Activated CD8-positive, alpha-beta memory T cell treated with anti-CD3 and anti-CD28 coated beads, Interleukin-2, amount 50 U/mL, for 48 hours (primary cell): ENCODE results near the gene ACLY.
A peak's percentile ranks its signal among the peaks of the same experiment; 100 is the strongest.
"Not testable (repeated sequence)": the region's sequence is repeated elsewhere in the genome, so short reads cannot be mapped to it uniquely, and the experiment has no call there.

Experiments used
- DNase-seq: peaks from one replicate; pipeline ENCODE4 v3.0.0-alpha.2; 2020

ACLY gene

GRCh38 chr17:41939044-41939692 lies 20.4 kb upstream of the ACLY start:
- no peak for DNase-seq

DNA sequence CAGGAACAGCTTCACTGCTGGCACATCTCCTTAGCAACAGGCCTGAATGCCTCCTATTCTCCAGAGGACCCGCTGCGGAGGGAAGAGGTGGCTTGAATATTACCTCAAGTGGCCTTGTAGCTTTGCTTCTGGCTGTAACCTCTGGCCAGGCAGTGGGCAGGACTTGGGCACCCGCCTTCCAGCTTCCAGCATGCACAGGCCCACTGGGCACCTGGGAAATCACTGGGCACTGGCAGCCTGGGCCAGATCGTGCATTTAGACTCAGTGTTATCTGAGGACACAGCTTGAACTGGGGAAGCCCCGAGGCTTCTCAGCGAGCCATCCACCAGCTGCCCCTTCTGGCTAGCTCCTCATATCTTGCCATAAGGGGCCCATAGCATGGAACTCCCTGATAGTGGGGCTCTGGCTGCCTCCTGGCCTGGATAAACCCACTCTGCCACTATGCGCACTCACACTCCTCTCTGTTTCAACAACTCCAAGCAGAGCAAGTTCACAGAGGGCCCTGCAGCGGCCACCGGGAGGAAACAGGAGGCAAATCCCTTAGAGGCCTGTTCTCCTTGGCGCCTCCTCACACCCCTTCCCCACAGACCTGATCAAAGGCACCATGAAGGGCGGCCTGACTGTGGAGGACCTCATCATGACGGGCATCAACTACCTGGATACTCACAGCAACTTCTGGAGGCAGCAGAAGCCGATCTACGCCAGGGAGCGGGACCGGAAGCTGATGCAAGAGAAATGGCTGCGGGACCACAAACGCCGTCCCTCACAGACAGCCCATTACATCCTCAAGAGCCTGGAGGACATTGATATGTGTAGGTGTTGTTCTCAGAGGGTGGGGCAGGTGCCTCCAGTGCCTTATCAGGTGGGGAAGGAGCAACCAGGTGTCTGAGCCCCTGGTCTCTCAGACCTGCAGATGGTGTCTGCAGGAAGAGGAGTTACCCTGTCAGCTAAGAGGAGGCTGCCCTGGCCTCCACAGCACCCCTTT lies 19.5 kb upstream of the ACLY start:
- no peak for DNase-seq

DNA sequence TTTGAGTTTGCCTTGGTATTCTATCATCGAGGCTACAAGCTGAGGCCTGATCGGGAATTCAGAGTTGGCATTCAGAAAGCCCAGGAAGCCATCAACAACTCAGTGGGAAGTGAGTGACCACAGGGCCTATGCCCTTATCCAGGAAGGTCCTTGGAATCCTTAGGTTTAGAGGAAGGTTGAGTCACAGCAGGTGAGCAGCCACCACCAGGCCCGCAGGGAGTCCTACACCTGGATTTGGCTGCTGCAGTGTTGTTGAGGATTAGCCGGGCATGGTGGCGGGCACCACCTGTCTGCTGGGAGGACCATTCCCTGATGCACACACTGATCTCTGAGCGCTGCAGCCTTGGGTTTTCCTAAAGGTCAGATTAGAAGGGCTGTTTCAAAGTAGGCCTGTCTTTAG lies 16.9 kb upstream of the ACLY start:
- DNase-seq = no peak

- no peak for DNase-seq
Measured at GRCh38 chr17:41932816-41933389, 14.2 kb upstream of the ACLY start.

- not testable (repeated sequence) for DNase-seq
Measured at GRCh38 chr17:41931715-41932114, 13.0 kb upstream of the ACLY start.

GRCh38 chr17:41930833-41931156 lies 12.0 kb upstream of the ACLY start:
- DNase-seq = not testable (repeated sequence)

DNA sequence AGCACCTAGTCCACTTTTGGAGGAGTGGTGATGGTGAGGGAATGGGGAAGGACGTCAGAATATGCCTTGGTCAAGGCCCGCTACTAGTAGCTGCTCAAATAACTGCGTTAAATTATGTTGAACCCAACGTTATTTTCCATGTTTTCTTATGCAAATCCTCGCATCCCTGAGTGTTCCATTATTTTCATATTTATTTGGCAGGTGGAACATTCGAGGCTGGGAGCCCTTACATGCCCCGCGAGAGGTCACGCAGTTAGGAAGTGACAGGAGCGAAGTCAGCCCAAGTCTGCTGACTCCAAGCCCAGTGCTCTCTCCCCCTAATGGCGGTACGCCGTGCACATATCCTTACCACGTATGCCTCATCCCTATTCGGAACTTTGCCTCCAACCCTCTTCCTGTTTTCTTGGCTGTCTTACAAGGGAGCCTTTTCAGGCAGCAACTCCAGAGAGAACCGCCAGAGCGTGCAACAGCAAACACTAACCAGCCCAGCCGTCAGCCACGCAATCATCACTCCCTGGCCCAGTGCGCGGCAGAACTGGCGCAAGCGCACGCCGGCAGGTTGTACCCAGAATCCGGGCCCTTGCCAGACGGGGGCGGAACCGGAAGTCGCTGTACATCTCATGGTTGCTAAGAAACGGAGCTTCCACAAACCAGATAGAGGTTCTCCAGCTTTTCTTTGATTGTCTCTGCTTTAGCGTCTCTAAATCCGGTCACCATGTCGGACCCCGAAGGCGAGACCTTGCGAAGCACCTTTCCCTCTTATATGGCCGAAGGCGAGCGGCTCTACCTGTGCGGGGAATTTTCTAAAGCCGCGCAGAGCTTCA lies 11.5 kb upstream of the ACLY start, which contains the start of gene ODAD4:
TSS of gene ODAD4 (plus strand) at position 609 of the 824 bp plus-strand sequence. CDS start at position 716, 107 bp downstream.
- DNase-seq = peak; percentile 95

GRCh38 chr17:41928693-41929251 lies 10.0 kb upstream of the ACLY start:
- DNase-seq = no peak

DNA sequence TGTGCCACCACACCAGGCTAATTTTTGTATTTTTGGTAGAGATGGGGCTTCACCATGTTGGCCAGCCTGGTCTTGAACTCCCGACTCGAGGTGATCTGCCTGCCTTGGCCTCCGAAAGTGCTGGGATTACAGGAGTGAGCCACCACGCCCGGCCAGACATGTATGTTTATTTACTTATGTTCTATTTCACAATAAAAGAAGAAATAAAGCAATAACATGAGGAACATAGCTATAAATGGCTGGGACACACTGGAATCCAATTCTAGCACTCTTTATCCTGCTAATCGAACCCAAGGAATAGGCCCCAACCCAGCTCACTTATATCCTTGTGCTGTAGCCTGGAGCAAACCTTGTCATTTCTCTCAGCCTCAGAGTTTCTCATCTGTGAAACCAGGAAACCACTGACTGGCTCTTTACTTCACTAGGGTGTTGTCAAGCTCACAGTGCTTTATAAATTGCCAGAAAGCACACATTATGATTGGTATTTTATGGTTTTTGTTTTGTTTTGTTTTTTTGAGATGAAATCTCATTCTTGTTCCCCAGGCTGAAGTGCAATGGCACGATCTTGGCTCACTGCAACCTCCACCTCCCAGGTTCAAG lies 7.3 kb upstream of the ACLY start:
- DNase-seq = no peak

GRCh38 chr17:41920580-41920955 lies 1.8 kb upstream of the ACLY start:
- DNase-seq = no peak

GRCh38 chr17:41919840-41920579 lies 1.3 kb upstream of the ACLY start:
- no peak for DNase-seq

DNA sequence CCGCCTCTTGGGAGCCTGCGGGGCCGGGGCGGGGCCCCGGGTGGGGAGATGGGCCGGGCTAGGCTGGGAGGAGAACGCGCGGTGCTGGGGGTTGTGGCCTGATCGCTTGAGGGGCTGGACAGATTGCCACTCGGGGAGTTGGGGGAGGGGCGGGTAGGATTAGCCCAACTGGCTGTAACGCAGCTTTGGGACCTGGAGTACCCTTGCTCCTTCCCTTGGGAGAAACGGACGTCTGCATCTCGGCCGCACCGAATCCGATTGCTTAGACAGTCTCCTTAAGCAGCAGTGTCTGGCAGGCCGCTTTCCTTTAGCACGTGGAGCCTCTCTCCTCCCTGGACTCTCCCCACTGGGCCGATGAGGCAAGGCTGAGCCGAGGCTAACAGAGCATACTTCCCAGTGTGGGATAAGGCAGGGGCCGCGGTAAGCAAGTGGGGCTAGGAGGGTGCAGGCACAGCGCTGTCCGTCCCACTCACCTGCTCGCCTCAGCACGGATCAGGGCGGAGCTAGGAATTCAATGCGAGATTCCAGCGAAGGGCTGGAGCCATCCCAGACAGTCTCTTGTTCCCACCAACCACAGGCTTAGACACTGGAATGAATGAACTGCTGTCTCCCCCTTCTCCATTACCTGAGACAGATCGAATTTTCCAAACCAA lies 540 bp upstream of the ACLY start:
- DNase-seq = no peak

- peak; percentile 79 for DNase-seq
Measured at GRCh38 chr17:41917679-41918313, 955 bp downstream of the ACLY start.

- DNase-seq = no peak
Measured at GRCh38 chr17:41917192-41917591, 1.6 kb downstream of the ACLY start.

DNA sequence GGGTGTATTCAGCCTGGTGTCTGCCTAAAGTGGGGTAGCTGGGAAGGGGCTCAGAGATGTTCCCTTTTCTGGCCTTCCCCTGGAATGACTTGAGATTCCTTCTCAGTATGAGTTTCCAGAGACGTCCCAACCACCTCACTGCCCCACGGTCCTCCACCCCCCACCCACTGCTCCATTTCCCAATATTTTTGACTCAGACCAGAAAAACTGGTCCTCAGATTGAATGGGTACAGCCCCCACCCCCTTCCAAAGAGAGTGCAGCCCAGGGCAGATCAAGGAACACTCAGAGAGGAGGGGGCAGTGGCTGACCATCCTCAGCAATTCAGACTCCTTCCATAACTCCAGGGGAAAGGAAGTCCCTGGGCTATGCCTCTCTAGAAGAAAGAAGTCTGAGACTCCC lies 3.2 kb downstream of the ACLY start:
- DNase-seq = no peak

GRCh38 chr17:41915020-41915419 lies 3.7 kb downstream of the ACLY start:
- DNase-seq = no peak

GRCh38 chr17:41914358-41914766 lies 4.4 kb downstream of the ACLY start:
- DNase-seq = no peak

GRCh38 chr17:41913798-41914197 lies 5.0 kb downstream of the ACLY start:
- no peak for DNase-seq

GRCh38 chr17:41912925-41913324 lies 5.8 kb downstream of the ACLY start:
- DNase-seq = no peak

DNA sequence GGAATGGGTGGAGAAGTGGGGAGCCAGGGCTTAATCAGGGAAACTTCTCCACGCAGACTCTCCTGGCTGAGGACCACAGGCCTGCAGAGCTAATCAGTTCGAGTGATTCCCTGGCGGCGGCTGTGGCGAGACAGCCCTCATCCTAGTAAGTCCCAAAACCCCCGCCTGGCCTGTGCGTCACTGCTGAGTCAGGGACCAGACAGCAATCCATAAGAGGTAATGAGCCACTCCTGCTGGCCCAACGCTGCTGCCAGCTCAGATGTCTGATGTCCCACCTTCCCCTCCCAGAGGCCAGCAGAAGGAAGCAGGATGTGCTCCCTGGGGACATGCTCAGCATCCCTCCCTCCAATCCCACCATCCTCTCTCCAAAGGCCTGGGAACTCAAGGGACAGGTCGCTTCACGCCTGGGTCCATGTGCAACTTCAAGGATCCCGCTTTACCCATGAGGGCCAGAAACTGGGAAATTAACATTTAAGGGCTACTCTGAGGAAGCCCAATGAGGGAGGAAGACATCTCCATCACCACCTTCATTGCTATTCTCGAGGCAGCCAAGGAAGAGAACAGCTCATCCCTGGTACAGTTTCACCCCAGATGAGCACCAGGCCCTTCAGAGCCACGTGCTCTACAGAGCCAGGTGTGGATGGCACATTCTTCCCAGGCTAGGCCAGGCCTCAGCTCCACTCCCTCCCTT lies 7.9 kb downstream of the ACLY start:
- no peak for DNase-seq
